T-helper 1 cell treated with Interleukin-12 subunit alpha and Interleukin-12 subunit beta and Interleukin-4 antibody, amounts not matched to agents 30 ng/mL and 1 ng/mL, for 36 hours (primary cell): ENCODE measurements around the gene MRPS35. TPM values are rescaled to one million over a fixed set of nuclear protein-coding genes. Genes with fewer than 3 reads are reported as not detected.
"Not testable (repeated sequence)": the region's sequence is repeated elsewhere in the genome, so short reads cannot be mapped to it uniquely, and the experiment has no call there.

Experiments used
- intact Hi-C: fragments of 100-400 bp; cut with micrococcal nuclease; formaldehyde crosslinking; loops from one replicate; pipeline ENCODE4 v1.15.1; 2024
- total RNA-seq: library from RNA; stranded (reverse); gene quantifications from 2 replicates; pipeline ENCODE4 v1.2.3, GENCODE V29; 2022

MRPS35 gene
- total RNA-seq, 1 donor from 2014 or later, result 39.0 TPM

DNA sequence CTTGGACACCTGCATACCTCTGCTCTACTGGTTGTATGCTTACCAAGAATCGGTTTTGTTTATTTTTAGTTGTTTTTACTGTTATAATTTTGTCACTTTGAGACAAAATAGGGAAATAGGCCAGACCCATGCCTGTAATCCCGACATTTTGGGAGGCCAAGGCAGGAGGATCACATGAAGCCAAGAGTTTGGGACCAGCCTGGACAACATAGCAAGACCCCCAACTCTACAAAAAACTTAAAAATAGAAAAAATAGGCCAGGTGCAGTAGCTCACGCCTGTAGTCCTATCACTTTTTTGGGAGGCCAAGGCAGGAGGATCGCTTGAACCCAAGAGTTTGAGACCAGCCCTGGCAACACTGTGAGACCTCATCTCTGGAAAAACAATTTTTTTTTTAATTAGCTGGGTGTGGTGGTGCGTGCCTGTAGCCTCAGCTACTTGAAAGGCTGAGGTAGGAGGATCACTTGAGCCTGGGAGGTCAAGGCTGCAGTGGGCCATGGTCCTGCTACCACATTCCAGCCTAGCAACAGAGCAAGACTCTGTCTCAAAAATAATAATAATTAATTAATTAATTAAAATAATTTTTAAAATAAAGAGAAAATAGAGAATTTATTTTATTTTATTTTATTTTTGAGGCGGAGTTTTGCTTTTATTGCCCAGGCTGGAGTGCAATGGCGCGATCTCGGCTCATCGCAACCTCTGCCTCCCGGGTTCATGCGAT, 1.3 kb upstream of the MRPS35 start:
- intact Hi-C loops, result no loop called here

DNA sequence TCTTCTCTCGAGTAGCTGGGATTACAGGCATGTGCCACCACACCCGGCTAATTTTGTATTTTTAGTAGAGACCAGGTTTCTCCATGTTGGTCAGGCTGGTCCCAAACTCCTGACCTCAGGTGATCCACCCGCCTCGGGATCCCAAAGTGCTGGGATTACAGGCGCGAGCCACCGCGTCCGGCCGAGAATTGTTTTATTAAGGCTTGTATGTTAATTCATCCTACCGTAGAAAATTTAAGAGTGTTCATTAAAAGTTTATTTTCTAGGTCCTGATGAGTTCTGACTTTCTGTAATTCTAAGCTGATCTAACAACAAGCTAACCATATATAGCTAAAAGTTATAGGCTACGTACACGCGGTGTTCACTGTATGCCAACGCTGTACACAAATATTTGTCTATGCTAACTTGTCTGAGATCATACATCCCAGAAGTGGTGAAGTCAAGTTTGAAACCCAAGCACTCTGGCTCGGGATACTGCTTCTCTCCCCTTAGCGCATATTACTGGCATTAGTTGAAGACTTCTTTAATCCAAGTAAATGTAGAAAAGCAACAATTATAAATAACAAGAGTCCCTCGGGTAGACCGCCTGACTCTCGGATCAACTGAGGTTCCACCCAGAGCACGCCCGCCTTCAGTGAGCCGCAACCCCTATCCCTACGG, 570 bp upstream of the MRPS35 start:
- intact Hi-C loops, result loop anchor here (1.0 to 10.0 kb wide), 13 partner anchors 70 to 1671 kb away; partner anchors contain the start of genes CCDC91, ERGIC2, INTS13 and ITPR2

DNA sequence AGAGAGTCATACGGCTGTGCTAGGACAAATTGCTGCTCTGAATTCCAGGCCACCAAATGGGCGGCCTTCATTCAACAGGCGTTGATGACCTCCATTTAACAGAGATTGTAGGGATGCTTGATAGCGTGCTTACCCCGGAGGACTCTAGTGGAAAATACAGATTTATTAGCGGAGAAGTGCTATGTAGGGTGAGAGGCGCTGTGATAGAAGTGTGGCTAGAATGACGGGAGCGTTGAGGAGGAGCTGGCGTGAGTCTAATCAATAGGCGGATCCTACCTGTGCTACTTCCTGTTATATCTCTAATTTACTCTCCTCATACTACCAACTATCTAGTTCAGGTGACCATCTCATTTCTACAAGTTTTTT, 668 bp downstream of the MRPS35 start:
- intact Hi-C loops, result loop anchor here (2.0 to 10.0 kb wide), 4 partner anchors 544 to 1392 kb away; partner anchors contain the start of gene ITPR2

DNA sequence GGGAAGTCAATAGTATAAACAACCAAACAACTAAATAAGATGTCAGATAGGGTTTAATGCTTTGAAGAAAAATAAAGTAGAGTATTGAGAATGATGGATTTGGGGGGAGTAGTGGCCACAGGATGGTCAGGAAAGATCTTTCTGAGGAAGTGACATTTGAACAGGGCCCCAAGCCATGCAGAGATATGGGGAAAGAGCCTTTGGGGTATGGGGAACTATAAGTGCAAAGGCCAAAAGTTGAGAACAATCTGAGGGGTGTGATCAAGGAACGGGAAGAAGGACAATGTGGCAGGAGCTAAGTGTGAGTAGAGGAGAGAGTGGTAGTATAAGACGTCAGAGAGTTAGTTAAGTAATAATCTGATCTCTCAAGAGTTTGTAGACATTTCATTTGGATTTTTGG, 1.3 kb downstream of the MRPS35 start:
- intact Hi-C loops, result loop anchor here (2.0 to 10.0 kb wide), 4 partner anchors 543 to 1391 kb away; partner anchors contain the start of gene ITPR2

DNA sequence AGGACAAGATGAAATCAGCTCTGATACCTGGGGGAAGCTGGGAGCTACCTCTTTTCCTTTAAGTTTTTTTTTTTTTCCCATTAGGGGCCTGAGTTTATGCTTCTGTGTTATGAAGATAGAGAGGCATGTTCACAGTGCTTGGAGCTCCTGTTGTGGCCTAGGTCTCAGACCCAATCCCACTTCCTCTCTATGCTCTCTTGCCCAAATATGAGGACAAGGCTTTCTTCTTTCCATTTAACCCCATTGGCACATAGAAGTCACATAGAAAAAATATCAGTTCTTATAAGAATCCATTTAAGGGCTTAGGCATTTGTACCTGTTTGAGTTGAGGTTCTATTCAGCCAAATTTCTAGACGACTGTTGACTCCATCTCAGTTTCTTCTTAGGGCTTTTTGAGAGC, 12.6 kb downstream of the MRPS35 start:
- intact Hi-C loops, result no loop called here

DNA sequence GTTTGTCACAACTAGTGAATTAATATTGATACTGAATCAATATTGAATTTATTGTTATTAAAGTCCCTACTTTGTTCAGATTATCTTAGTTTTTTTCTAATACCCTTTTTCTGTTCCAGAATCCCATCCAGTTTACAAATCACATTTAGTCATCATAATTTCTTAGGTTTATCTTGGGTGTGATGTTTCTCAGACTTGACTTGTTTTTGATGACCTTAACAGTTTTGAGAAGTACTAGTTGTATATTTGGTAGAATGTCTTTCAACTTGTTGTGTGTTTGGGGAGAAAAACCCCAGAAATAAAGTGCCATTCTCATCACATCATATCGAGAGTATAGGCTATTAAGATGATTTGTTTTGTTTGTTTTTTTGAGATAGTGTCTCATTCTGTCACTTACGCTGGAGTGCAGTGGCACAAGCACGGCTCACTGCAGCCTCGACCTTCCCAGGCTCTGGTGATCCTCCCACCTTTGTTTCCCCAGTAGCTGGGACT, 19.5 kb downstream of the MRPS35 start:
- intact Hi-C loops, result no loop called here

DNA sequence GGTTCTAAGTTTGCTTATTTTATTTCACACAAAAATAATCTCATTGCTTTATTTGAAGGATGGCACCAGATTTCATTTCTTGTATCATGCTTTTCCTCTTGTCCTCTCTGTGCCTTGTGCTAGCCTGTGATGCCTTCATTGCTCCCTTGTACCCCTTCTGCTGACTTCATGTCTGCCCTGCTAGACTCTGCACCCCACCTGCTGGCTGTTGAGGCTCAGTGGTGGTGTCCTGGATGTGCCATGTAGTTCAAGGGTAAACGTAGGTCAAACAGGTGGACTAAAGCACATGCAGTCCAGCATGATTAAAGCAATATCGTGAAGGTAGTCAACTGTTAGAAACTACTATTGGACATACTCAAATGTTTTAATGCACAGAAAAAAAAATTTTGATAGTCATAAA, 21.6 kb downstream of the MRPS35 start:
- intact Hi-C loops, result loop anchor here (2.0 kb wide), 1 partner anchor 49 kb away; the partner anchor contains the start of genes KLHL42 and MANSC4

DNA sequence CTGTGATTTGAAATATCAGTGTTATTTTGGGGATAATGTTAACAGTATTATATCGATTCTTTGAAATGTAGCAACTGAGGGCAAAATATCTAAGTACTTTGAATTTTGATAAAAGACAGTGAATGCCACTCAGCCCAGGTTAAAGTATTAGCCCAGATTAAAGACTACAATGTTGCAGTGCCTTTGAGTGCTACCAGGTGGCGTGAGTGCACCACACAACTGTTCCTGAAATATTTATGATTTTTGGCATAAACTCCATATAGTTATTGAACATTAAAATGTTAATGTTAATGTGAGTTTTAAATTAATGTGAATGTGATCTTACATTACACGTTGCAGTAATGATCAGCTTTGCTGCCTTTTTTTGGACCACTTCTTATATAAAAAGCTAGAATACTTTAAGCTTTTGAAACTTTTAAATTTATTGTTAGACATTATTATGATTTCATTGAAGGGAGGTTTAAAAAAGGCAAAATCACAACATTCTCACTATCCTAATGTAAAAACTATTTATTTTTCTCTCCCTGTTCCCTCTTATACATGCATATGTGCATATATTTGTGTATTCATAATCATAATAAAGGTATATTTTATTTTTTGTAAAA, 22.5 kb downstream of the MRPS35 start:
- intact Hi-C loops, result loop anchor here (1.0 to 2.0 kb wide), 4 partner anchors 48 to 1265 kb away; partner anchors contain the start of genes KLHL42 and MANSC4

DNA sequence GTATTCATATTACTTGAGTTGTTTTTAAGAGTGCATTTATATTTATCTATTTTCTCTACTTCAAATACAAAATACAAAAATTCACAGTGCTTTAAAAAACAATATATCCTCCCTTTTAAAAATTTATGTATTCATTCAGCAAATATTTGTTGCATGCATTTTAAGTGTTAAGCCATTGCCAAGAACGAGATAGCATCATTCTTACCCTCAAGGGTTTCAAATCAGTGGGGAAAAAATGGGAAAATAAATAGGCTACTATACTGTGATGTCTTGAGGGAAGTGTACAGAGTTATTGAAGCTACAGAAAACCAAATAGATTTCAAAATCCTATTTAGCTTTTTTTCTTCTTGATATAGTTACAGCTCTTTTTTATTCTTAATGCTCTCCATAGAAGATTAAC, 23.2 kb downstream of the MRPS35 start:
- intact Hi-C loops, result loop anchor here (1.0 to 2.0 kb wide), 4 partner anchors 47 to 1265 kb away; partner anchors contain the start of genes KLHL42 and MANSC4

DNA sequence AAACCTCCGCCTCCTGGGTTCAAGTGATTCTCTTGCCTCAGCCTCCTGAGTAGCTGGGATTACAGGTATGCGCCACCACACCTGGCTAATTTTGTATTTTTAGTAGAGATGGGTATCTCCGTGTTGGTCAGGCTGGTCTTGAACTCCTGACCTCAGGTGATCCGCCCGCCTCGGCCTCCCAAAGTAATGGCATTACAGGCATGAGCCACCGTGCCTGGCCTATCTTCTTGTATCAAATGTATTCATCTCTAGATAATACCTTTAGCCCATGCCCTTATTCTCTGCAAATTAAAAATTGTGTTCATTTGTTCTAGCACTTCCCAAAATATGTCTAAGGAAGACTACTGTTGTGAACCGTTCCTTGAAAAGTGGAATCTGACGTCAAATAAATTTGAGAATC, 23.7 kb downstream of the MRPS35 start:
- intact Hi-C loops, result not testable (repeated sequence)

DNA sequence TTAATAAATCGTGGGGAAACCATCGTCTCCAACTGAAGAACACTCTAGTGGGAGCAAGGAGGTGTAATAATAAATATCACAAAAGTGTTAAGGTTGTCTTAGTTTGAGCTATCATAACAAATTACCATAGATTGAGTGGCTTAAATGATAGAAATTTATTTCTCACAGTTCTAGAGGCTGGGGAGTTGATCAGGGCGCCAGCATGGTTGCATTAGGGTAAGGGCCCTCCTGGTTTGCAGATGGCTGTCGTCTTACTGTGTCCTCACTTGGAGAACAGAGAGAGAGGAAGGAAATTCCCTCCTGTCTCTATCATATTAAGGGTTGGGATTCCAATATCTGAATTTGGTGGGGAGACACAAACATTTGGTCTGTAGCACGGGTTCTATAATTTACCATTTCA, 33.0 kb downstream of the MRPS35 start:
- intact Hi-C loops, result no loop called here

DNA sequence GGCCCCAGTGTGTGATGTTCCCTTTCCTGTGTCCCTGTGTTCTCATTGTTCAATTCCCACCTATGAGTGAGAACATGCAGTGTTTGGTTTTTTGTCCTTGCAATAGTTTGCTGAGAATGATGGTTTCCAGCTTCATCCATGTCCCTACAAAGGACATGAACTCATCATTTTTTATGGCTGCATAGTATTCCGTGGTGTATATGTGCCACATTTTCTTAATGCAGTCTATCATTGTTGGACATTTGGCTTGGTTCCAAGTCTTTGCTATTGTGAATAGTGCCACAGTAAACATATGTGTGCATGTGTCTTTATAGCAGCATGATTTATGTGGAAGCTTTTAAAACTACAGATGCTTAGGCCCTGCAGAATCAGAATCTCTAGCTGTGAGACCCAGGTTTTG, 35.1 kb downstream of the MRPS35 start:
- intact Hi-C loops, result loop anchor here (2.0 kb wide), 1 partner anchor 17 kb away; no protein-coding TSS in a partner anchor

DNA sequence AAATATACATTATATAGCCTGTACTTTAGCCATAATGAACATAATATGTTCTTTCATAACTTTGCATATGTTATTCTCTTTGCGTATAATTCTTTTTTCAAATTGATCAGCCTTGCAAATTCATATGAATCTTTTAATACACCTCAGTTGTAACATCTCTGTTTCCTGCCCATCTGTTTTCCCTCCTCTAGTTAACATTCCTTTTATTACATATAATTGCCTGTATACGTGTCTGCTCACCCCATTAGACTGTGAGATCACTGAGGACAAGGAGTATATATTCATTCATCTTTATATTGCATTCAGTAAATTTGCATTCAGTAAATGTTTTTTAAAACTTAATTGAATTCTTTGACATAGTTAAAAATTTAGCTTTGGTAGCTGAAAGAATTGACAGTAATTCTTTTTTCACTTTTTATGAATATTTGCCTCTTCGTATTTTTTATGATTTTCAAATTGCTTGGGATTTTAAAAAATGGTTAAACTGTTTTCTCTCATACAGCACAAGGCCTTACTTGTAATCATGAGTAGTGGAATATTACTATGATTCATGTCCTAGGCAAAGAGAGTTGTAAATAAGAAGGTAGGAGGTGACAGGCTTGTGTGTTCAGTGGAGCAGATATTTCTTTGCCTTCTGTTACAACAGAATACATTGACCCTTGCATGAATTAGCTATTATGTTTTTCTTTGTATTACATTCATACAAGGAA, 36.6 kb downstream of the MRPS35 start:
- intact Hi-C loops, result loop anchor here (2.0 kb wide), 1 partner anchor 16 kb away; no protein-coding TSS in a partner anchor

DNA sequence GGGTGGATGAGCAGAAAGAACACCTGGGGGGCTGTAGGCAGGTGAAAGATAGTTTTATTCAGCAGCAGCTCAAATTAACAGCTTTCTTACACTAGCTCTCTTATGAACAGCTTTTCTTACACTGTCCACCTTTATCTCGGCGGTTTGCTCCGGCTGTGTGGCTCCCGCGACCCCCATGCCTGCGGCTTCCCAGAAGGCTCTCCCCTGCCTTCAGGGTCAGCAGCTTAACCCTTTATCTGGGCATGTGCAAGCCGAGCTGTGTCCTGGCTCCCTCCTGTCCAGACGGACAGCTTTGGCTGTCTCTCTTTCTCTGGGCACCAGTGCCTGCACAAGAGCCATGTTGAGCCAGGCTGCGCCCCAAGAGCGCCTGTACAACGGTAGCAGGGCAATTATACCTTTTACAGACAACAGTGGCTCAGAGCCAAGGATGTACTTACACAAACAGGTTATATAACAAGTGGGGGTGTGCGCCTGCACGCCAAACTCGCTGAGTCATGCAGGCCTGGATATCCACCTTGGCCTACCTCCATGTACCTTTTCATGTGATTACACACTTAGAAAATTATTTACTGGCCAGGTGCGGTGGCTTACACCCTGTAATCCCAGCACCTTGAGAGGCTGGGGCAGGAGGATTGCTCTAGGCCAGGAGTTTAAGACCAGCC, 40.9 kb downstream of the MRPS35 start:
- intact Hi-C loops, result no loop called here

DNA sequence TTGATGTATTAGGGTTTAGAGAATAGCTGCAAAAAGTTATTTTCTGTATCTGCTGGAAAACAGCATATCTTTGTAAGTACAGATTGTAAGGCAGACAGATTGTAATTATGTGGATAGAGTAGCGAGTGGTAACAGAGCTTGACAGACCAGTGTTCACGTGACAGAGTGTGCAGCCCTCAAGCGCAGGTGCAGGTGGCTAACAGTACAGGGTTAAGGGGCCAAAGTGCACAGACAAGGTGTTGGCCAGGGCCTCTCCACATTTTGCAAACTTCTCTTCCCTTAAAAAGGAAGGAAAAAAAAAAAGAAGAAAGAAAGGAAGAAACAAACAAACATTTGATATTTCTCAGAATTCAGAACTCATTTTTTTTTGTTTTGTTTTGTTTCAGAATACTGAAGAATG, 44.2 kb downstream of the MRPS35 start:
- intact Hi-C loops, result no loop called here

DNA sequence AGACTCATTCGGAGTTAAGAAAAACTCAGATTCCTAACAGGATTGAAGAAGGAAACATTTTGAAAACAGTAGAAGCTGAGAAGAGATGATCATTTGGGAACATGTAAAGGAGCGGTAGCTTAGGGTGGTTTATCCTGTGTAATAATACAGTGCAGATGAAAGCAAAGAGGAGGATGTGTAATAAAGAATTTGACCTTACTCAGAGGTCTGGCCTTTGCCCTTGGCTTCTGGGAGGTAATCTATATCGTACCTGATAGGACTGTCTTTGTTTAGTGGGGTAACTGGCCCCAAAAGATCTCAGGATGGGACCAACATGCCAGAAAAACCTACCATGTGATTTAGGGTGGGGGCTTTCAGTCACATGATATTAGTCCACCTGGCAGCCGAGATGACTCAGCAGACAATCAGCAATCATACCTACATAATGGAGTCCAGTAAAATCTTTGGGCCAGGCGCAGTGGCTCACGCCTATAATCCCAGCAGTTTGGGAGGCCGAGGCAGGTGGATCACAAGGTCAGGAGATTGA, 46.1 kb downstream of the MRPS35 start:
- intact Hi-C loops, result no loop called here

DNA sequence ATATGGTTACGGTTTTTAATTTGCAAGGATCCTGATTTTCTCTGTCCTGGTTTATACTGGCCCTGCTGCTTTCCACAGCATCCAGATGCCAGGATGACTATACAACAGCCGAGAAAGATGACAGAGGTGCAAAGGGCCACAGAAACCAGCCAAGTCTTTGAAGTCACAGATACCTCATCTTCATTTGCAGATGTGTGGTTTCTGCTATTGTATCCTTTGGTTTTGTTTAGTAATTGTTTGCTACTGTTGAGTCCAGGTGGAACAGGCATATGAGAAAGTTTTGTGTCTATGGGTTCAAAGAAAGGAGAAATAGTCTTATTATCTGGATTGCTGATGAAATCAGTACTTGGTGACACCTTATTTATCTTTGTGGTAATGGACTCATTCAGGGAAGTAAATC, 52.1 kb downstream of the MRPS35 start:
- intact Hi-C loops, result loop anchor here (2.0 kb wide), 2 partner anchors 16 to 18 kb away; partner anchors contain the start of genes KLHL42 and MANSC4

DNA sequence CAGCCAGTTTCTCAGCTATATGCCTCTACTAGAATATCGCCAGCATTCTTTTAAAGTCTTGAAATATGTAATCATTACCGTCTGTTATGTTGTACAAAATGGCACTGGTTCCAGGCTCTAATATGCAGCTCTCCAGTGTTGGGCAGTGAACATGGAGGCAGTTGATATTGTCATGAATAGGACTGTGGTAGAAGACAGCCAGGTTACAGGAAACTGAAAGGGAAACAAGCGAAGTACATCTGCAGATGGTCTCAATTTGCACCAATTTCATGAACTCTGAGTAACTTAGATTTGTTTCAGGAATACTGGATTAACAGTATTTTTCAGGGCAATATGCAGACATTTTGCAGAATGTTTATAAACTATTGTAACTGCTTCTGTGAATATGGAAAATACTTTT, 56.0 kb downstream of the MRPS35 start:
- intact Hi-C loops, result no loop called here

DNA sequence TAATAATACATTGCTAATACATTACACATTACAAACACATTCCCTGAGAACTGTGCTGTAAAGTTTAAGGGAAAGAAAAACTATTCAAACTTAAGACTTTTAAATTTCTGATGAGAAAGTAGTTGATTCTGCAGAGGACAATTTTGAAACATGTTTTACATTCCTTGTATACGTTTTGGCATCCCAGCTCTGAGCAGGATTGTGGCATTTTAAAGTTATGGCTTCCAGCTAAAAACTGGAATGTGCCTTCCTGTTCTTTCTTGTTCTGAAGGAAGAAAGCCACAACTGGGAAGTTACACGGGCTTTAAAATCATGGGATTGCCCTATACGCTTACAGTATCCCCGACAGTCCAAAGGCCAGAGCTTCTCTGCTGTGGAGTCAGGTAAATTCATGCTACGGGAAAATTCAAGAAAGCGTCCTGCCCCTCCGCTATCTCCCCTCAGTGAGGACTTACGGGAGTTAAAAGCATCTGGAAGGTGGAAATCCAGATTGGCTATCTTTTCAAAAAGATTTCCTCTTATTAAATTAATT, 58.6 kb downstream of the MRPS35 start:
- intact Hi-C loops, result no loop called here
